Aorta (tissue), 5 donors: ENCODE results near the gene CACNA2D4. TPM values are rescaled to one million over a fixed set of nuclear protein-coding genes. Genes with fewer than 3 reads are reported as not detected.

Source experiments
- ATAC-seq: fragments of 200-7000 bp; cut with Tn5 transposase; one replicate; pipeline ENCODE4 v1.9.1; 2022; ENCODE audit warnings: moderate library complexity; ENCODE audit not compliant: low FRiP score
- DNase-seq, 2 donors: peaks; one replicate each; pipeline ENCODE4 v3.0.0-alpha.2; 2020
- H3K27ac ChIP-seq, 2 donors: one replicate each; pipeline ENCODE4 v1.5.1; 2013; ENCODE audit warnings: low read length in 2 of 2, mild to moderate bottlenecking in 2 of 2, moderate library complexity in 2 of 2, control low read depth in 1 of 2, inconsistent platforms in 1 of 2, low read depth in 1 of 2
- H3K27me3 ChIP-seq, 2 donors: one replicate each; pipeline ENCODE4 v1.6.1; 2013; ENCODE audit warnings: control low read depth in 1 of 2, low read length in 1 of 2, mild to moderate bottlenecking in 1 of 2, moderate library complexity in 1 of 2; ENCODE audit not compliant: insufficient read depth in 2 of 2, control insufficient read depth in 1 of 2
- H3K36me3 ChIP-seq, 2 donors: one replicate each; pipeline ENCODE4 v1.6.1; 2013; ENCODE audit warnings: control low read depth in 1 of 2, low read length in 1 of 2, mild to moderate bottlenecking in 1 of 2; ENCODE audit not compliant: insufficient read depth in 2 of 2, control insufficient read depth in 1 of 2
- H3K4me1 ChIP-seq, 2 donors: one replicate each; pipeline ENCODE4 v1.6.1; 2013; ENCODE audit warnings: low read length in 2 of 2, control low read depth in 1 of 2, mild to moderate bottlenecking in 1 of 2, moderate library complexity in 1 of 2; ENCODE audit not compliant: insufficient read depth in 2 of 2, control insufficient read depth in 1 of 2
- H3K4me3 ChIP-seq, 2 donors: one replicate each; pipeline ENCODE4 v1.5.1; 2013; ENCODE audit warnings: low read length in 2 of 2, control low read depth in 1 of 2, mild to moderate bottlenecking in 1 of 2
- H3K9me3 ChIP-seq: one replicate; pipeline ENCODE4 v1.6.1; 2013; ENCODE audit warnings: mild to moderate bottlenecking, low read length; ENCODE audit not compliant: control insufficient read depth
- WGBS, 2 donors: extraction: QIAGEN DNeasy Blood & Tissue Kit; methylation state at CpG; one replicate each; pipeline ENCODE4 v1.1.7; 2013; 5-methylcytosine and 5-hydroxymethylcytosine counted together
- intact Hi-C, 2 donors: fragments of 100-400 bp; cut with DNase I; formaldehyde crosslinking; loops; one replicate each; pipeline versions ENCODE4 v1.14.2 to v1.15.0; 2022
- polyA plus RNA-seq, 2 donors: library from polyadenylated mRNA; stranded (reverse); fragments of 200-250 nt; gene quantifications; one replicate each; pipeline ENCODE4 v1.2.3, GENCODE V29; 2013
- total RNA-seq, 2 donors: library from RNA; stranded (reverse); fragmentation: NEBNext Ultra II Directional; extraction: Animal tissue kit (Norgen Biotek cat#: 25700); gene quantifications; one replicate each; pipeline ENCODE4 v1.2.1, GENCODE V29; 2021
- donor health status: healthy with polysubstance abuse.
- donor health status: Bipolar disorder and iron deficiency.
- donor health status: DM: no; HTN: no; CAD: no.
- donor health status: DM: no; HTN: no; CAD: no.
- donor health status: DM: yes; HTN: yes; CAD: no.

CACNA2D4 gene
- total and polyA plus RNA-seq, 4 donors: 0.88 to 9.7 (median 4.6) TPM

DNA sequence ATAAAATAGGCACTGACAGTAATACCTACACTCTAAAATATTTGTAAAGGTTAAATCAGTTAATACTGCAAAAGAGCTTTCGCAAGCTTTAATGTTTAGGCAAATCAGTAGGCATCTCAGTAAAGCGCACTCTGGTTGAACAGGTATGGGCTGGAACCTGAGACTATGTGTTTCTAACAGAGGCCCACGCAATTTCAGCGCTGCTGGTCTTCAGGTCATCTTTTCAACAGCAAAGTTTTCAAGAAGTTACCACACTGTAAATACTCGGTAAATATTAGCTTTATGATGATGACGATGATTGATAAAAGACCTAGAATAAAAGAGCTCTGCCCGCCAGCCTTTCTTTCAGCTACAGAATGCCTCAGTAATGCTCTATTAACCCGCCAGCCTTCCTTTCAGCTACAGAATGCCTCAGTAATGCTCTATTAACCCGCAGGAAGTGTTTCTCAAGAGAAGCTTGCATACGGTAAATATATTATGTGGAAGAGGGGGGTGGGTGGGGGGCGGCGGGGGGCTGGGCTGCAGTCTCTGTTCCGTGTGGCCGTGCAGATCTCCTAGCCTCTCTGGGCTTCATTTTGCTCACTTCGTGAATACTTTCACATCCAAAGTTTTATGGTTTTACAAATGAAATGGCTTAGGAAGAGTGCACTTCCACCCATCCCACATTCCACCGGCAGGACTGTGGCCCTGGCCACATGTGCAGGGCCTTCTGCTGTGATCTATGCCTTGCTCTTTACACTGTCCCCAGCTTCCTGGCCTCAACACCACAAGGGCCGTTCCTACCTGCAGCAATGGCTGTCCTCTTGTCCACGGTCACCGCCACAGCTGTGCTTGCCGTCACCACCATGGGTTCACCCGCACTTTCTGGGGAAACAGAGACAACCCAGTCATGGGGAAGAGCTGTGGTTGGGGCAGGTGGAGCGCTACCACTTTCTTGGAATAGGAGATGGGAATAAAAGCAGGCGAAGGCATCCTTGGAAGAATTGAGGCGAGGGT, 78.2 kb downstream of the CACNA2D4 start:
- 75 to 77% methylated on average over 24 of the region's 24 CpGs for WGBS, 2 donors
- intact Hi-C loops: no loop called here
- DNase-seq: peak; percentile 34 to 35
- no peaks in the 10 kb centered on the region for H3K4me1 ChIP-seq
- no peak overlapping the region for H3K27ac ChIP-seq
- no peak overlapping the region for H3K4me3 ChIP-seq
- no peaks in the 10 kb centered on the region for H3K9me3 ChIP-seq
- H3K36me3 ChIP-seq: no peaks in the 10 kb centered on the region
- no peak for ATAC-seq
- H3K27me3 ChIP-seq: no peaks in the 10 kb centered on the region

DNA sequence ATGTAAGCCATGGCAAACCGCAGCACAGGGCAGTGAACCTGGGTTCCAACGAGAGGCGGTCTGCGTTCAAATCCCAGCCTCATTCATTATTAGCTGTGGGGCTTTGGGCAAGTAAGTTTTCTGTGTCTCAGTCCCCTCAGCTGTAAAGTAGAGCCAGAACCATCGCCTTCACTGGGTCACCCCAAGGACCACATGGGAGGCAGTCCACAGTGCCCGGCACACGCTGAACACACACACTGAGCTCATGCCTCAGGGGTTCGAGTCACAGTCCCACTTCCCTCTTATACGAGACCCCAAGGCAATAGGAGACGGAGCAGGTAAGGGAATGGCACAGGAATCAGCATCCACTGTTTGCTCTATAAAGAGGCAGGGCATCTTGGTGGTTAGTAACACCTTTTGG, 79.0 kb downstream of the CACNA2D4 start:
- H3K9me3 ChIP-seq: no peaks in the 10 kb centered on the region
- WGBS, 2 donors: 91 to 92% methylated on average over 10 of the region's 10 CpGs
- H3K4me1 ChIP-seq: no peaks in the 10 kb centered on the region
- H3K4me3 ChIP-seq: no peak overlapping the region
- ATAC-seq (no peak), DNase-seq (peak; percentile 11 to 28)
- intact Hi-C loops: no loop called here
- no peaks in the 10 kb centered on the region for H3K27me3 ChIP-seq
- no peaks in the 10 kb centered on the region for H3K36me3 ChIP-seq
- H3K27ac ChIP-seq: no peak overlapping the region

DNA sequence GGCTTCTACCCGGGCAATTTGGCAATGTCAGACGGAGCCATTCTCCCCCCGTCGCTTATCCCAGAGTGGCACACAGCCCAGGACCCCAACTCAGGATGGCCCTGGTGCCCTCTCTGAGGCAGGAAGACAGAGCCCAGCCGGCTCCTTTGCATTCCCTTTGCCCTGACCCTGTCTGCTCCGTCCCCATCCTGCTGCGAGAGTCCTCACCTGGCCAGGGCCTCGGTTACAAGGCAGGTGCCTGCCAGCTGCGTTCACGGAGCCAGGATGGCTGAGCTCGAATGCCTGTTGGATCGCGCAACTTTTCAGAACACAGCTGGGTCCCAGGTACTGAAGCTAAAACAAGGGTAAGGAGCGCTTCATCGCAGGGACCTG, 79.5 kb downstream of the CACNA2D4 start:
- Histone ChIP-seq H3K4me1 (no peaks in the 10 kb centered on the region), H3K36me3 (no peaks in the 10 kb centered on the region), H3K4me3 (no peak overlapping the region), H3K27ac (no peak overlapping the region), H3K27me3 (no peaks in the 10 kb centered on the region), H3K9me3 (no peaks in the 10 kb centered on the region)
- 86 to 91% methylated on average over 15 of the region's 15 CpGs for WGBS, 2 donors
- no peak for ATAC-seq
- intact Hi-C loops: no loop called here
- peak; percentile 16 to 61 for DNase-seq

DNA sequence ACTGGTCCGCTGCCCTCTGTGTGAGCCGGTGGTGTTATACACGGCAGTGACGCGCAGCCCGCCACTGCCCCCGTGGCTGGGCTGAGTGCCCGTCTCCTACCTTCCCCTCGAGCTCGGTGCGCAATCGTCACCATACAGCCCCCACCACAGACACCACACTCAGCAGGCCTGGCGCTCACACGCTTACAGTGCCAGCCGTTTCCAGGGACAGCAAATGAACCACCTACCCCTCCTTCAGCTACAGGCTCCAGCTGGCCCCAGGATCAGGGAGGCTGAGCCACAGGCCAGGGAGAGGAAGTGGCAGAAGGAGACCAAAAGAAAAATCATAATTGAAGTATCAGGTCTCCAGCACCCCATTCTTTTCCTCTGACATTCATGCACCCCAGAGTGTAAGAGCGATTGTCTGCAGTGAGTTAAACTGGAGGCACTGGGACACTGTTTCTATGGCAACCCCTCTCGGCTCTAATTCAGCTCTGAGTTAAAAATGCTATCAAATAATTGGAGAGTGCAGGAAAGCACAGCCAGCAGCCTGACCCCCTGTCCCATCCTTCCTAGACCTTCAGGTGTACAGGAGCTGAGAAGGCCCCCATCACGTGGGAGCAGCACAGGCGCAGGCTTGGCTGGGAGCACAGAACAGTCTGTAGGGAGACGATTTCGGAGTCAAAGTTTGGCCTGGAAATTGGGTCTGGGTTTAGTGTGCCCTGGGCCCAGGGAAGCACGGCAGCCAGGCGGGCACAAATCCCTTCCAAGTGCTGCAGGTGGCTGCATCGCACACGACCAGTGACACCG, 80.1 kb downstream of the CACNA2D4 start:
- 87 to 88% methylated on average over 26 of the region's 26 CpGs for WGBS, 2 donors
- intact Hi-C loops: no loop called here
- Histone ChIP-seq H3K27me3 (no peaks in the 10 kb centered on the region), H3K4me1 (no peaks in the 10 kb centered on the region), H3K27ac (no peak overlapping the region), H3K36me3 (no peaks in the 10 kb centered on the region), H3K4me3 (no peak overlapping the region), H3K9me3 (no peaks in the 10 kb centered on the region)
- no peak for ATAC-seq
- DNase-seq: peak; percentile 28 to 46

- Histone ChIP-seq H3K9me3 (no peaks in the 10 kb centered on the region), H3K4me3 (no peak overlapping the region), H3K36me3 (no peaks in the 10 kb centered on the region), H3K27me3 (no peaks in the 10 kb centered on the region), H3K4me1 (no peaks in the 10 kb centered on the region), H3K27ac (no peak overlapping the region)
- intact Hi-C loops: no loop called here
- ATAC-seq (no peak), DNase-seq (peak; percentile 26 to 60)
- 92 to 93% methylated on average over 12 of the region's 12 CpGs for WGBS, 2 donors
Observed at GRCh38 chr12:1837541-1838204, 80.8 kb downstream of the CACNA2D4 start.

GRCh38 chr12:1836854-1837421, 81.5 kb downstream of the CACNA2D4 start:
- H3K4me3 ChIP-seq: no peak overlapping the region
- H3K27me3 ChIP-seq: no peaks in the 10 kb centered on the region
- H3K27ac ChIP-seq: no peak overlapping the region
- intact Hi-C loops: no loop called here
- no peaks in the 10 kb centered on the region for H3K36me3 ChIP-seq
- no peaks in the 10 kb centered on the region for H3K4me1 ChIP-seq
- 71 to 76% methylated on average over 22 of the region's 22 CpGs for WGBS, 2 donors
- H3K9me3 ChIP-seq: no peaks in the 10 kb centered on the region
- peak; percentile 48 to 68 for DNase-seq
- no peak for ATAC-seq

DNA sequence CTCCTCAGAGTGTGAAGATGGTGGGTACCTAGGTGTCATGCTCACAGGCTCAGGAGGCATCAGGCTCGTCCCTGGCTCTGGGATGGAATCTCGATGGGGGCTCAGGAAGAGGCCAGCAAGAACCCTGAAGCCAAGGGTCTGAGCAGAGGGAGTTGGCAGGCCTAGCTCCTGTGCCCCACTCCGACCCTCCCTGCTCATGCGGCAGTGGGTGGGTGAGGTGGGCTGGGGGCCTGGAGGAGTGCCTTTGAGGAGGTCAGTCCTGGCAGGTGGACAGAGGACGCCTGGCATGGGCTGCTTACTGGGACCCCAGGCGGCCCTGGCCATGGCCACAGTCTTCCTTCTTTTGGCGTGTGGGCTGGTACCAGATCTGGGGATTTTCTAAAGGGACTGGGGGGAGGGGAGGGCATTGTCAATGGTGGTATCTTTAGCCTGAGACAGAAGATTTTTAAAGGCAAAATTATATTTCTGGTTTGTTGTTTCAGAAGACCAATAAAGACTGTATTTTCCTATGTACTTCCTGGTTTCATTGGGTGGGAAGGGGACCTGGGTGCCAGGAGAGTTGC, 82.1 kb downstream of the CACNA2D4 start:
- no peaks in the 10 kb centered on the region for H3K9me3 ChIP-seq
- H3K36me3 ChIP-seq: no peaks in the 10 kb centered on the region
- 77 to 83% methylated on average over 7 of the region's 7 CpGs for WGBS, 2 donors
- intact Hi-C loops: no loop called here
- H3K4me1 ChIP-seq: no peaks in the 10 kb centered on the region
- no peak for ATAC-seq
- H3K27me3 ChIP-seq: no peaks in the 10 kb centered on the region
- no peak overlapping the region for H3K27ac ChIP-seq
- no peak overlapping the region for H3K4me3 ChIP-seq
- DNase-seq: peak; percentile 41 to 61
